GM23338 (cell line): ENCODE data around the gene BCAP31.
"Not testable (repeated sequence)": the region's sequence is repeated elsewhere in the genome, so short reads cannot be mapped to it uniquely, and the experiment has no call there.

Source experiments
- CREB1 ChIP-seq: fragments of 250-450 bp; sonication (Bioruptor Pico); IDR thresholded peaks from 2 replicates; pipeline ENCODE4 v1.5.0; 2020; ENCODE audit warnings: low read depth, mild to moderate bottlenecking, moderate library complexity
- CTCF ChIP-seq, 2 experiments: fragments of 200-600 bp in 1 of 2; sonication (generic) in 1 of 2; conservative IDR thresholded peaks; 2 replicates each; pipeline versions ENCODE4 v1.5.1 to v1.6.1; 2016 to 2017; ENCODE audit warnings: antibody characterized with exemption in 2 of 2, low read depth in 2 of 2, mild to moderate bottlenecking in 2 of 2, moderate library complexity in 1 of 2
- EZH2 ChIP-seq: fragments of 200-600 bp; sonication (generic); IDR thresholded peaks from one replicate; pipeline ENCODE4 v1.8.0; 2017; ENCODE audit warnings: antibody characterized with exemption, mild to moderate bottlenecking, low read depth; ENCODE audit not compliant: unreplicated experiment
- EZH2phosphoT487 ChIP-seq: fragments of 200-600 bp; sonication (generic); IDR thresholded peaks from one replicate; pipeline ENCODE4 v1.8.1; 2018; ENCODE audit warnings: antibody characterized with exemption; ENCODE audit not compliant: unreplicated experiment
- POLR2AphosphoS5 ChIP-seq: IDR thresholded peaks from 2 replicates; pipeline ENCODE4 v1.6.1; 2016; ENCODE audit warnings: antibody characterized with exemption, low read depth
- REST ChIP-seq: IDR thresholded peaks from one replicate; pipeline ENCODE4 v1.6.1; 2018; ENCODE audit warnings: antibody characterized with exemption; ENCODE audit not compliant: unreplicated experiment

DNA sequence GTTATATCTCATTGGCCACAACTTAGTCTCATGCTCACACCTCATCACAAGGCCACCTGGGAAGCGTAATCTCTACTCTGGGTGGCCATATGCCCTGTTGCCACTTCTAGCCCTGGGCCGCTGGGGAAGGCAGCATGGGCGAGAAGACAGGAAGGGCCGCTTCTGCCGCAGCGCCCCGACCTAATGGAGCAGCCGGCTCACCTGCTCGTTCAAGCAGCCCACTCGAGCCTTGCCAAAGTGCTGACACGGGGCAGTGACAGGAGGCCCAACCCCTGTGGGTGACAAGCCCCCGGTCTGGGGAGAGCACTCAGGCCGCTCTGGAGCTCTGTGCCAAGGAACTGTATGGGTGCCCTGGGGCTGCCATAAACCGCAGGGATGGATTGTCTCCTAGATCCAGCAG lies 17.9 kb upstream of the BCAP31 start:
- TF ChIP-seq REST; CTCF (conservative IDR thresholded peaks at IDR 0.05; ENCODE audit: low read depth in 2 of 2); EZH2phosphoT487; EZH2; CREB1 (CRISPR knock-in tag); POLR2AphosphoS5: not testable (repeated sequence)
